ENCODE data around the gene TM7SF2. TPM values are rescaled to one million over a fixed set of nuclear protein-coding genes. Genes with fewer than 3 reads are reported as not detected.

TM7SF2 gene
- total RNA-seq, 2 experiments from 2014 or later: 19.2 to 21.0 TPM

- Mint-ChIP-seq H3K9me3 (no peaks in the 10 kb centered on the region), H3K4me3 (peak overlapping the region; percentile 93), H3K27me3 (no peaks in the 10 kb centered on the region), H3K4me1 (ENCODE audit: low read depth) (peaks cover 17% of the 10 kb centered on the region), H3K27ac (peak overlapping the region; percentile 97), H3K36me3 (peaks cover 7% of the 10 kb centered on the region)
- ChIA-PET POLR2A (interaction anchor here (0.6 to 2.4 kb wide), 7 partner anchors 16 to 231 kb away, joined by 3 to 15 read pairs (median 6); partner anchors contain the start of genes ARL2, FAU, MRPL49 and TM7SF2), CTCF (interaction anchor here (0.8 to 13.1 kb wide), 3 partner anchors 16 to 69 kb away, joined by 3 to 122 read pairs (median 6); partner anchors contain the start of genes SNX15, TM7SF2 and ZNHIT2)
- intact Hi-C loops (cut with micrococcal nuclease): no loop called here
- no peak for DNase-seq
These were observed 16.2 kb upstream of the TM7SF2 start for GRCh38 chr11:65095427-65095826.

- H3K9me3 Mint-ChIP-seq: no peaks in the 10 kb centered on the region
- peak; percentile 91 for DNase-seq
- H3K27ac Mint-ChIP-seq: peak within 1 kb of the TSS; percentile 97
- peaks cover 17% of the 10 kb centered on the region for H3K4me1 Mint-ChIP-seq (ENCODE audit: low read depth)
- H3K4me3 Mint-ChIP-seq: peak within 1 kb of the TSS; percentile 93
- intact Hi-C loops (cut with micrococcal nuclease): loop anchor here (1.0 kb wide), 4 partner anchors 12 to 37 kb away; partner anchors contain the start of genes CDCA5, ZFPL1 and ZNHIT2
- ChIA-PET CTCF (interaction anchor here (1.6 to 13.1 kb wide), 2 partner anchors 15 to 21 kb away, joined by 6 to 122 read pairs; partner anchors contain the start of genes TM7SF2 and ZNHIT2), POLR2A (interaction anchor here (0.6 to 2.4 kb wide), 12 partner anchors 10 to 333 kb away, joined by 3 to 17 read pairs (median 4); partner anchors contain the start of genes ARL2, CDCA5, FAU and MRPL49)
- no peaks in the 10 kb centered on the region for H3K27me3 Mint-ChIP-seq
- H3K36me3 Mint-ChIP-seq: peaks cover 7% of the 10 kb centered on the region
These were observed 15.5 kb upstream of the TM7SF2 start, which contains the start of gene VPS51 for GRCh38 chr11:65095974-65096806. Gene VPS51, plus strand, starts transcription at chr11:65096214. Its CDS starts 37 bp downstream, at chr11:65096251.

- POLR2A ChIA-PET: interaction anchor here (0.6 to 2.4 kb wide), 11 partner anchors 11 to 334 kb away, joined by 3 to 17 read pairs (median 4); partner anchors contain the start of genes ARL2, CDCA5, SAC3D1 and SYVN1
- Mint-ChIP-seq H3K27me3 (no peaks in the 10 kb centered on the region), H3K4me1 (ENCODE audit: low read depth) (peaks cover 17% of the 10 kb centered on the region), H3K27ac (peak overlapping the region; percentile 97), H3K36me3 (peaks cover 7% of the 10 kb centered on the region), H3K9me3 (no peaks in the 10 kb centered on the region), H3K4me3 (peak overlapping the region; percentile 93)
- CTCF ChIA-PET: interaction anchor here (1.6 to 13.1 kb wide), 2 partner anchors 14 to 20 kb away, joined by 6 to 122 read pairs; partner anchors contain the start of genes TM7SF2 and ZNHIT2
- intact Hi-C loops (cut with micrococcal nuclease): loop anchor here (1.0 kb wide), 4 partner anchors 13 to 36 kb away; partner anchors contain the start of genes CDCA5, ZFPL1 and ZNHIT2
- DNase-seq: no peak
These were observed 14.7 kb upstream of the TM7SF2 start for GRCh38 chr11:65096926-65097325.

GRCh38 chr11:65100674-65101350, 10.9 kb upstream of the TM7SF2 start:
- intact Hi-C loops (cut with micrococcal nuclease): no loop called here
- ChIA-PET POLR2A (no interaction called here), CTCF (interaction anchor here (13.1 kb wide), 1 partner anchor 11 kb away, joined by 122 read pairs; the partner anchor contains the start of gene TM7SF2)
- Mint-ChIP-seq H3K4me3 (no peak overlapping the region), H3K4me1 (ENCODE audit: low read depth) (peaks cover 17% of the 10 kb centered on the region), H3K27me3 (no peaks in the 10 kb centered on the region), H3K9me3 (no peaks in the 10 kb centered on the region), H3K27ac (no peak overlapping the region), H3K36me3 (peaks cover 12% of the 10 kb centered on the region)
- DNase-seq: no peak

GRCh38 chr11:65102142-65103095, 9.3 kb upstream of the TM7SF2 start:
- CTCF ChIA-PET: interaction anchor here (13.1 kb wide), 1 partner anchor 9 kb away, joined by 122 read pairs; the partner anchor contains the start of gene TM7SF2
- no peaks in the 10 kb centered on the region for H3K27me3 Mint-ChIP-seq
- DNase-seq: no peak
- no peak overlapping the region for H3K27ac Mint-ChIP-seq
- H3K4me3 Mint-ChIP-seq: no peak overlapping the region
- peaks cover 14% of the 10 kb centered on the region for H3K36me3 Mint-ChIP-seq
- intact Hi-C loops (cut with micrococcal nuclease): no loop called here
- H3K9me3 Mint-ChIP-seq: no peaks in the 10 kb centered on the region
- H3K4me1 Mint-ChIP-seq (ENCODE audit: low read depth): peaks cover 12% of the 10 kb centered on the region
- POLR2A ChIA-PET: no interaction called here

- intact Hi-C loops (cut with micrococcal nuclease): no loop called here
- H3K4me3 Mint-ChIP-seq: no peak overlapping the region
- H3K4me1 Mint-ChIP-seq (ENCODE audit: low read depth): peaks cover 8% of the 10 kb centered on the region
- peaks cover 10% of the 10 kb centered on the region for H3K36me3 Mint-ChIP-seq
- H3K27ac Mint-ChIP-seq: no peak overlapping the region
- ChIA-PET CTCF (interaction anchor here (1.1 to 13.1 kb wide), 2 partner anchors 8 to 259 kb away, joined by 3 to 122 read pairs; partner anchors contain the start of genes CDC42BPG and TM7SF2), POLR2A (no interaction called here)
- no peaks in the 10 kb centered on the region for H3K9me3 Mint-ChIP-seq
- H3K27me3 Mint-ChIP-seq: no peaks in the 10 kb centered on the region
- DNase-seq: no peak
These were observed 8.2 kb upstream of the TM7SF2 start for GRCh38 chr11:65103476-65103875.

GRCh38 chr11:65104628-65105027, 7.0 kb upstream of the TM7SF2 start:
- POLR2A ChIA-PET: no interaction called here
- peak overlapping the region; percentile 69 for H3K27ac Mint-ChIP-seq

GRCh38 chr11:65107078-65107477, 4.6 kb upstream of the TM7SF2 start:
- ChIA-PET CTCF (interaction anchor here (6.7 kb wide), 1 partner anchor 13 kb away, joined by 72 read pairs; the partner anchor contains the start of genes FAU, MRPL49 and ZNHIT2), POLR2A (interaction anchor here (0.6 kb wide), 1 partner anchor 7 kb away, joined by 3 read pairs; no protein-coding TSS in a partner anchor)
- H3K27me3 Mint-ChIP-seq: no peaks in the 10 kb centered on the region
- peaks cover 8% of the 10 kb centered on the region for H3K36me3 Mint-ChIP-seq
- intact Hi-C loops (cut with micrococcal nuclease): no loop called here
- no peak for DNase-seq
- H3K4me3 Mint-ChIP-seq: no peak overlapping the region
- no peak overlapping the region for H3K27ac Mint-ChIP-seq
- no peaks in the 10 kb centered on the region for H3K9me3 Mint-ChIP-seq
- peaks cover 26% of the 10 kb centered on the region for H3K4me1 Mint-ChIP-seq (ENCODE audit: low read depth)

More at GRCh38 chr11:65104628-65105027, 7.0 kb upstream of the TM7SF2 start:
- Mint-ChIP-seq H3K9me3 (no peaks in the 10 kb centered on the region), H3K36me3 (peaks cover 8% of the 10 kb centered on the region), H3K4me3 (no peak overlapping the region), H3K27me3 (no peaks in the 10 kb centered on the region), H3K4me1 (ENCODE audit: low read depth) (peaks cover 4% of the 10 kb centered on the region)
- CTCF ChIA-PET: interaction anchor here (0.8 to 13.1 kb wide), 2 partner anchors 7 to 217 kb away, joined by 3 to 122 read pairs; partner anchors contain the start of gene TM7SF2
- no peak for DNase-seq
- intact Hi-C loops (cut with micrococcal nuclease): no loop called here

GRCh38 chr11:65107751-65108468, 3.8 kb upstream of the TM7SF2 start:
- POLR2A ChIA-PET: interaction anchor here (0.6 to 1.5 kb wide), 3 partner anchors 8 to 14 kb away, joined by 3 to 5 read pairs (median 4); partner anchors contain the start of genes FAU, MRPL49 and ZNHIT2
- CTCF ChIA-PET: interaction anchor here (0.8 to 6.7 kb wide), 3 partner anchors 12 to 94 kb away, joined by 3 to 72 read pairs (median 46); partner anchors contain the start of genes ARL2, FAU, MRPL49 and ZNHIT2
- no peak overlapping the region for H3K4me3 Mint-ChIP-seq
- intact Hi-C loops (cut with micrococcal nuclease): no loop called here
- H3K27me3 Mint-ChIP-seq: no peaks in the 10 kb centered on the region
- H3K4me1 Mint-ChIP-seq (ENCODE audit: low read depth): peaks cover 30% of the 10 kb centered on the region
- H3K27ac Mint-ChIP-seq: no peak overlapping the region
- no peaks in the 10 kb centered on the region for H3K9me3 Mint-ChIP-seq
- DNase-seq: no peak
- peaks cover 8% of the 10 kb centered on the region for H3K36me3 Mint-ChIP-seq
